ENCODE results near the gene THRA.
"Not testable (repeated sequence)": the region's sequence is repeated elsewhere in the genome, so short reads cannot be mapped to it uniquely, and the experiment has no call there.

The THRA gene

GRCh38 chr17:40124279-40125141, 61.7 kb downstream of the THRA start:
- TF ChIP-seq CTCF (conservative IDR thresholded peaks at IDR 0.05) (no peak), ZFX (IDR thresholded peaks at IDR 0.05) (no peak)
- peak overlapping the region; percentile 34; the same call in 1 of the 2 replicates for H3K27ac ChIP-seq

GRCh38 chr17:40129498-40129897, 66.7 kb downstream of the THRA start:
- TF ChIP-seq ZFX (IDR thresholded peaks at IDR 0.05) (no peak), CTCF (conservative IDR thresholded peaks at IDR 0.05) (no peak)
- no peak overlapping the region for H3K27ac ChIP-seq

- no peak overlapping the region for H3K27ac ChIP-seq
- TF ChIP-seq CTCF (conservative IDR thresholded peaks at IDR 0.05) (no peak), ZFX (IDR thresholded peaks at IDR 0.05) (no peak)
These were observed 67.7 kb downstream of the THRA start for GRCh38 chr17:40130352-40131042.

GRCh38 chr17:40134184-40134583, 71.4 kb downstream of the THRA start:
- no peak overlapping the region for H3K27ac ChIP-seq
- TF ChIP-seq ZFX (IDR thresholded peaks at IDR 0.05) (no peak), CTCF (conservative IDR thresholded peaks at IDR 0.05) (no peak)

GRCh38 chr17:40135817-40136216, 73.1 kb downstream of the THRA start:
- TF ChIP-seq CTCF (conservative IDR thresholded peaks at IDR 0.05): no peak
- TF ChIP-seq ZFX (IDR thresholded peaks at IDR 0.05): no peak

GRCh38 chr17:40139566-40140058, 76.8 kb downstream of the THRA start:
- TF ChIP-seq ZFX (IDR thresholded peaks at IDR 0.05) (no peak), CTCF (conservative IDR thresholded peaks at IDR 0.05) (no peak)
- H3K27ac ChIP-seq: peak overlapping the region; percentile 94

More at GRCh38 chr17:40135817-40136216, 73.1 kb downstream of the THRA start:
- H3K27ac ChIP-seq: no peak overlapping the region

- H3K27ac ChIP-seq: not testable (repeated sequence)
These were observed 80.4 kb downstream of the THRA start for GRCh38 chr17:40143166-40143565.

Data from C4-2B (cell line).